ENCODE results near the gene KBTBD4. TPM values are rescaled to one million over a fixed set of nuclear protein-coding genes. Genes with fewer than 3 reads are reported as not detected.

The KBTBD4 gene
- total RNA-seq, 1 experiment from 2014 or later = 15.9 TPM

- no peaks in the 10 kb centered on the region for H3K4me1 ChIP-seq (ENCODE audit: insufficient read depth, low read length)
- no peak overlapping the region for H2BK120ac ChIP-seq (ENCODE audit: low read depth, low read length, poor library complexity, severe bottlenecking)
- no peak overlapping the region for H2AFZ ChIP-seq (ENCODE audit: low read length)
- H3K14ac ChIP-seq (ENCODE audit: insufficient read depth, low read length) = no peak overlapping the region
- TF ChIP-seq, protein P1, sequence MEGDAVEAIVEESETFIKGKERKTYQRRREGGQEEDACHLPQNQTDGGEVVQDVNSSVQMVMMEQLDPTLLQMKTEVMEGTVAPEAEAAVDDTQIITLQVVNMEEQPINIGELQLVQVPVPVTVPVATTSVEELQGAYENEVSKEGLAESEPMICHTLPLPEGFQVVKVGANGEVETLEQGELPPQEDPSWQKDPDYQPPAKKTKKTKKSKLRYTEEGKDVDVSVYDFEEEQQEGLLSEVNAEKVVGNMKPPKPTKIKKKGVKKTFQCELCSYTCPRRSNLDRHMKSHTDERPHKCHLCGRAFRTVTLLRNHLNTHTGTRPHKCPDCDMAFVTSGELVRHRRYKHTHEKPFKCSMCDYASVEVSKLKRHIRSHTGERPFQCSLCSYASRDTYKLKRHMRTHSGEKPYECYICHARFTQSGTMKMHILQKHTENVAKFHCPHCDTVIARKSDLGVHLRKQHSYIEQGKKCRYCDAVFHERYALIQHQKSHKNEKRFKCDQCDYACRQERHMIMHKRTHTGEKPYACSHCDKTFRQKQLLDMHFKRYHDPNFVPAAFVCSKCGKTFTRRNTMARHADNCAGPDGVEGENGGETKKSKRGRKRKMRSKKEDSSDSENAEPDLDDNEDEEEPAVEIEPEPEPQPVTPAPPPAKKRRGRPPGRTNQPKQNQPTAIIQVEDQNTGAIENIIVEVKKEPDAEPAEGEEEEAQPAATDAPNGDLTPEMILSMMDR (conservative IDR thresholded peaks at IDR 0.05) = no peak
- no peak overlapping the region for H3K18ac ChIP-seq (ENCODE audit: insufficient read length, low read depth, low read length)
- no peaks in the 10 kb centered on the region for H3K23me2 ChIP-seq (ENCODE audit: insufficient read length, low read depth, low read length, poor library complexity, severe bottlenecking)
- H2BK12ac ChIP-seq (ENCODE audit: insufficient read length, low read depth, low read length) = no peak overlapping the region
- no peak overlapping the region for H3K27ac Mint-ChIP-seq
- H3K4me1 Mint-ChIP-seq = no peaks in the 10 kb centered on the region
- H2BK20ac ChIP-seq (ENCODE audit: low read depth, low read length, poor library complexity, severe bottlenecking) = no peak overlapping the region
- H3T11ph ChIP-seq (ENCODE audit: low read length) = no peak overlapping the region
- no peak overlapping the region for H4K8ac ChIP-seq (replicated peaks; ENCODE audit: insufficient read length, low read depth, low read length)
- no peak for DNase-seq
- peaks cover 10 to 73% (median 36%) of the 10 kb centered on the region in 3 experiments; a peak in 6 of 7 replicates for H3K36me3 Mint-ChIP-seq (ENCODE audit: insufficient read depth in 1 of 3, low read depth in 3 of 3)
- no peak overlapping the region for H2AK5ac ChIP-seq (ENCODE audit: insufficient read length, low read length)
- no peak overlapping the region for H4K91ac ChIP-seq (ENCODE audit: insufficient read length, low read depth, low read length)
- H3K4me2 ChIP-seq (ENCODE audit: insufficient read depth, insufficient read length, low read length) = no peak overlapping the region
- H3K4me3 Mint-ChIP-seq = no peak overlapping the region
- no CpG with 5 or more reads among the region's 2 CpGs for WGBS (ENCODE audit: extremely low coverage, insufficient read length, low lambda C conversion rate)
- no peak overlapping the region for H3K56ac ChIP-seq (ENCODE audit: insufficient read length, low read depth, low read length)
- H3K79me2 ChIP-seq (ENCODE audit: insufficient read depth, low read length) = no peaks in the 10 kb centered on the region
- no peak overlapping the region for H4K5ac ChIP-seq (ENCODE audit: insufficient read length, low read depth, low read length)
- H3K9me3 ChIP-seq (ENCODE audit: control insufficient read depth, low read depth, low read length) = no peaks in the 10 kb centered on the region
- no peaks in the 10 kb centered on the region for H3K9me3 Mint-ChIP-seq
- H3K27me3 Mint-ChIP-seq (ENCODE audit: low read depth) = no peaks in the 10 kb centered on the region
- H3K9ac ChIP-seq (ENCODE audit: extremely low read depth, insufficient read length, low read length) = no peak overlapping the region
- H2BK5ac ChIP-seq (ENCODE audit: insufficient read length, low read length) = no peak overlapping the region
- no peak overlapping the region for H3K23ac ChIP-seq (ENCODE audit: insufficient read length, low read depth, low read length)
- no peak overlapping the region for H3K4ac ChIP-seq (ENCODE audit: low read depth, low read length)
- no peaks in the 10 kb centered on the region for H3K79me1 ChIP-seq (ENCODE audit: insufficient read depth, low read depth, low read length, poor library complexity, severe bottlenecking)
- no peaks in the 10 kb centered on the region for H4K20me1 ChIP-seq (ENCODE audit: control insufficient read depth, insufficient read depth, insufficient read length)
- H3K27ac ChIP-seq (ENCODE audit: insufficient read length, low read depth, low read length) = no peak overlapping the region
- no peak overlapping the region for H2BK15ac ChIP-seq (ENCODE audit: low read depth, low read length)
- H3K27me3 ChIP-seq (ENCODE audit: insufficient read depth, low read length) = no peaks in the 10 kb centered on the region
Measured at GRCh38 chr11:47620836-47621378, 42.1 kb upstream of the KBTBD4 start.
